ENCODE measurements around the gene C10orf71.

The C10orf71 gene

DNA sequence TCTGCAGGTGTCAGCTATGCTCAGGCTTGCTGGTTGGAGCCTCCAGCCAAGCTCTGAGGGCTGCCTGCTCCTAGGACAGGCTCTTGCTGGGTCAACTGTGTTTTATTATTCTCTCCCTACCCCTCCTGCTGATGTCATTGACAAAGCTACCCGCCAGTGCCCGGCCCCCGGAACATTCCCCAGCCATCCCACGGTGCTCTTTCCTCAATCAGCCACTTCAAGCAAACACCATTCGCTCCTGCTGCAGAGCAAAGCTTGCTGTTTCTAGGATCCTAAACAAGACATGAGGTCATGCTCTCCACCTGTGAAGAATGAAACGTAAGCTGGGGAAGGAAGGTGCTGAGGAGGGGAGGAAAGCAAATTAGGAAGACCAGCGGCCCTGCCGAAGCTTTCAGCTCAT lies 2.1 kb upstream of the C10orf71 start:
- no peak for DNase-seq

DNA sequence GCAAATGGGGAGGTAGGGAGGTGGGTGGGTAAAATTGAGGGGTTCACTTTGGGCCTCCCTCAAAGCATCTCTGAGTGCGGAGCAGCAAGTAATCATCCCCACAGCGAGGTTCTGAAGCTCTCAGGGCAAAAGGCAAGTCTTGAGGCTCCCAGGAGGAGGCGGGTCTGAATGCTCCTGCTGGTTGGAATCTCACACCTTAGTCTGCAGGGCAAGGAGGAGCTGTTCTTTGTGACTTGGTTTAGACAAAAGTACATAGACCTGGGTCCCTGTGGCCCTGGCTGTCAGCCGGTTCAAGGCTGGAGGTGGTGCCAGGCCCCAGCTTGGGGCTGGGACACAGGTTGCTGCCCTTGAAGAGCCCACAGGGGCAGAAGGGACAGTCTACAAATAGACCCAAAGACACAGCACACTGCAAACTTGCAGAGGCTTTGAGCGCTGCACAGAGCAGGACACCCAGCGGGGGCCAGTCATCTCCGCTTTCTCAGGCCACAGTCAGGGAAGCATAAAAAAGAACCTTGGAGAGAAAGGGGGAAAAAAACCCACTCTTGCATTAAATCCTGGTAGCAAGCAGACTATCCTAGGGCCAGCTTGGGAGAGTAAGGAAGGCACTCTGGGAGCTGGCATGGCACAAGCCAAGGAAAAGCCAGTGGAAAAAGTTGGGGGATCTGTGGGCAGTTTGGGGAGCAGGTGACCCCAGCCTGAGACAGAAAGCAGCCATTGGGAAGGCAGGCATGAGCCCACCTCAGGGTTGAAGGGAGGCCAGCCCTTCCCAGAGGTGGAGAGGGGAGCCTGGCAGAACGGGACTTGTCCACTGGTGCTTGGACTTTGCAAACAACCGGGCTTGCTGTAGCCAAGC lies 926 bp upstream of the C10orf71 start:
- DNase-seq: no peak

DNA sequence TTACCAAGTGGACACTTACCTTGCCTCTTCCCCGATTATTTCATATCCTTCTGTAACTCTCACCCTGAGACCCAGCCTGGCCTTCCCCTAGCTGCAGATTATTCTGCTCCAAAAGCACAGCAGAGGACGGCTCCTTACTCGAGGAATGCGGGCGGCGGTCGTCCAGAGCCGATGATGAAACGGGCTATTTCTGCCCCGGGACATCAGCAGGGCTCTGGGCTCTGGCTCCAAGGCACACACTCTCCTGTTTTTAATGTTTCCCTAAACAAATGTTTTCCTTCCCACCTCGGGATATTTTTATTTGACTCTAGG lies 343 bp upstream of the C10orf71 start:
- no peak for DNase-seq

DNA sequence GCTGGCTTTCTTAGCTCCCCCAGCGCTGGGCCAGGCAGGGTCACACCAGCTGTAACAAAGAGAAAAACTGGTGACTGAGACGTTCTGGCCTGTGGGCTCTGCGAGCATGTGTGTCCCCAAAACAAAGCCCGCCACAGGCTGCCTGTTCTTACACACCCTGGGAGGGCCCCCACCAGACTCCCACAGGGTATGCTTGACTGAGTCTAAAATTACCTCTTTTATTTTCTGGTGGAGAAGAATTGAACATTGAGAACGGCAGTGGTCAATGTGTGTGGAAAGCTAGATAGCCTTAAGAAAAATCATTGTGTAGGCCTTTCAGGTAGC lies 808 bp downstream of the C10orf71 start:
- no peak for DNase-seq

DNA sequence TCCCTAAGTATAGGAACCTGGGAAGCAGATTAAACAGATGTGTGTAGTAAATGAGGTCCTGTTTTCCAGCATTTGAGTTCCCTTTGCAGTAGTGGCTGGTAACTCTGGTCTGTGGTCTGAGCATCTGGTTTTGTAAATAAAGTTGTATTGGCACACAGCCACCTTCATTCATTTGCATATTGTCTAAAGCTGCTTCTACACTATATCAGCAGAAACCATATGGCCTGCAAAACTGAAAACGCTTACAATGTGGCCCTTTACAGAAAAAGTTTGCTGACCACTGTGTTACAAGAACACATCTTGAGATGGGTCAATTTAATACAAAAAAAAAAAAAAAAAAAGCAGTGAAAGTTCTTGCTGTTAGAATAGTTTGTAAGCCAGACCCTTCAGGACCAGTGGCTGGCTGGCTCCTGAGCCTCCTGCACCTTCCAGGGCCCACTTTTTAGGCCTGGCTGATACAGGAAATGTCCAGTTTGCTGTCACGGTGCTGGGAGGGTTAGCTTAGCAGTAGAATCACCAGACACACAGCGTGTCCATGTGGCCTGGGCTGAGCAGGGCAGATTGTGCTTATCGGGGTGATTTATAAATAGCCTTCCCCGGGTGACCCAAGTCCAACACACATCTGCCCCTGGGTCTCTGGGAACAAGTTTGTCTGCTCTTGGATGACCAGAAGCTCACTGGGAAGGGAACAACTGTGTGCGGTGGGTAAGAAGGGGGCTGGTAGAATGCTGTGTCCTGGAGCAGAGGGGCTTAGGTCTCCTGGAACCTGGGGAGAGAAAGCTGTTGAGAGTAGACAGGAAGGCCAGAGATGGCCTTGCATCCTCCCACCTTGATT lies 1.4 kb downstream of the C10orf71 start:
- DNase-seq: no peak

DNA sequence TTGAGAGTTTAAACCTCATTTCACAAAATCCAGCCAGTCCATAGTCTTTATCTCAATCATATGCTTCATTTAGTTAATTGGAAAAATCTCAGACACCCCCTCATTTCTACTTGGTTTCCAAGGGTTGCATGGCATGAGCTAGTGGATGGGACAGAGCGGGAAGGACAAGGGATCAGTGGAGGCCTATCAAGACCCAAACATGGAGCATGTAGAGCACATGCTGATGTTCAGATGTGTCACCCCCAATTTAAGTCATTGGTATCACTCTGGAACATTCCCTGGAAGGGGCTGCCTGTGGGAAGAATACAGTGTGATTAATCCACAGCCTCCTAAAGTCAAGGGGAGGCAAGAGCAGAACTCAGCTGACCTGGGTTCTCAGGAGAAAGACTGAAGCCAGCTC lies 2.3 kb downstream of the C10orf71 start:
- no peak for DNase-seq

DNA sequence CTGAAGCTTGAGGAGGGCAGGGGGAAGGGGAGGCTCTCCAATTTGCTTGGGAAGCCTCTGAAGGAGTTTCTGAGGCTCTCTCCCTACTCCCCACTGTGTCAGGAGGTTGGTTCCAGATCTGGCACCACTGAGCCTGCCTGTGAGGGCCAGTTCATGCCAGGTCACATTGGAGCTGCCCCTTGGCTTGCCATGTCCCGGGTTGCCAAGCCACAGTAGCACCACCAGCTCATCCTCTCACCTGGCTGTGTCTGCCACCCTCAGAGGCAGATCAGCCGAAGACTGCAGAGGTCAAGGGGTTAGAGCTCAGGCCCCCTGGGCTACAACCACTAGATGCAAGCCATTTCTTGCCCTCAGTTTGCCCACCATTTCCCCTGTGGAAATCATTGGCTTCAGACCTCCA lies 3.1 kb downstream of the C10orf71 start:
- DNase-seq: no peak

DNA sequence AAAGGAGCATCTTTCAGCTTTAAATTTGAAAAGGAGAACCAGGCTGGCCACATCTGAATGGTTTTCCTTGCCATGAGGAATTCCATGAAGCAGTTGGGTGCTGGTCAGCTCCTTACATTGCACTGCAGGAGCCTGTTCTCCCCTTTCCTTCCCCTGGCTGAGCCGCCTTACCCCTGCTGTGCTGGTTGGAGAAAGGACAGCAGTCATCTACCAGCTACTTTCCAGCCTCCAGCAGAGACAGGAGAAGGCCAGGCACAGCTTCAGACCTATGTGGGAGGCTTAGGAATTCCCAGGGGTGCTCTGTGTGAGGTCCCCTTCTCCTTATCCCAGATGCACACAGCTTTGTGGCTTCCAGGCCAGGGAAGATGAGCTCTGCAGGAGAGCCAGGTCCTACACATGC lies 4.7 kb downstream of the C10orf71 start:
- no peak for DNase-seq

DNA sequence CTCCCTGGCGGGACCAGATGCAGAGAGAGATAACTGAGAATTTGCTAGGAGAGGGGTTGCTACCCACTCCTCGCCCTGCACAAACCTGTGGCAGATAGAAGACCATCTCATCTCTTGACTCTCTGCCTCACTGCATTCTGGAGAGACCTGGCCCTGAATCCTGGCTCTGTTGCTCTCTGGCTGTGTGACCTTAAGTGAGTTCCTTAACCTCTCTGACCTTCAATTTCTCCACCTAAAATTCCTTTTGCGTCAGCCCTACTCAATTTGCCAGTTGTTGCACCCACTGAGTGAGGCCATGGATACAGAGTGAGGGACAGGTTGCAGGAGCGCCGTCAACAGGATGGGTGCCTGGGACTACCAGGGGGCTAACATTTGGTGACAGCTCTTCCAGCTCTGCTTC lies 5.2 kb downstream of the C10orf71 start:
- DNase-seq: no peak

DNA sequence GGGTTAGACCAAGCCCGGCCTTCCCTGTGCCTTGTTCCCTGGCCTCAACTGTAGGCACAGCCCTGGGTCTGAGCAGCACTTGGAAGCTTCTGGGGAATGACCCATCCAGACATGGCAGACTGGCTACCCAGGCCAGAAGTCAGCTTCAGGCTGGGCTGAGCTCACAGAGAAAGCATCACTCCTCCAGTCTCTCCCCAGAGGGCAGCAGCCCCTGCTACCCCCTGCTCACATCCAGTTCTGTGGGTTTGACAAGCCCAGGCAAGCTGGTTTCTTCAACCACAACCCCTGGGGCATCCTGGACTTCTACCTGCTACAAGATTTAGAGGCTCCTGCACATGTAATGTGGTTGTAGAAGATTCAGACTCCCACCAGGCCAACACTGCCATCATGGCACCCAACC lies 9.0 kb downstream of the C10orf71 start:
- no peak for DNase-seq

DNA sequence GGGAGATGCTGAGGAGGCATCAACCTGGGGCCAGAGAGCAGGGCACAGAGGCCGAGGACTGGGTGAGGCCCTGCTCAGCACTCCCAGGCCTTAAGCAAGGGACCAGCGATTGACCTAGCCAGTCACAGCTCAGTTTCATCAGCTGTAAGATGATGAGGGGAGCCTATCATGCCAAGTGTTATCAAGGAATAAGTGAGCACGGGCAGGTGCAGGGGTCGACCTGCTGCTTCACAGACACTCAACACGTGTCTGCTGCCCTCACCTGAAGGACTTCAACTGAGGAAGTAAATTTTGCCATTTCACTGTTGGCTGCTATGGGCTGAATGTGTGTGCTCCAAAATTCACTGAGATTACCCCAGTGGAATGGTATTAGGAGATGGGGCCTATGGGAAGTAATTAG lies 9.9 kb downstream of the C10orf71 start:
- DNase-seq: no peak

DNA sequence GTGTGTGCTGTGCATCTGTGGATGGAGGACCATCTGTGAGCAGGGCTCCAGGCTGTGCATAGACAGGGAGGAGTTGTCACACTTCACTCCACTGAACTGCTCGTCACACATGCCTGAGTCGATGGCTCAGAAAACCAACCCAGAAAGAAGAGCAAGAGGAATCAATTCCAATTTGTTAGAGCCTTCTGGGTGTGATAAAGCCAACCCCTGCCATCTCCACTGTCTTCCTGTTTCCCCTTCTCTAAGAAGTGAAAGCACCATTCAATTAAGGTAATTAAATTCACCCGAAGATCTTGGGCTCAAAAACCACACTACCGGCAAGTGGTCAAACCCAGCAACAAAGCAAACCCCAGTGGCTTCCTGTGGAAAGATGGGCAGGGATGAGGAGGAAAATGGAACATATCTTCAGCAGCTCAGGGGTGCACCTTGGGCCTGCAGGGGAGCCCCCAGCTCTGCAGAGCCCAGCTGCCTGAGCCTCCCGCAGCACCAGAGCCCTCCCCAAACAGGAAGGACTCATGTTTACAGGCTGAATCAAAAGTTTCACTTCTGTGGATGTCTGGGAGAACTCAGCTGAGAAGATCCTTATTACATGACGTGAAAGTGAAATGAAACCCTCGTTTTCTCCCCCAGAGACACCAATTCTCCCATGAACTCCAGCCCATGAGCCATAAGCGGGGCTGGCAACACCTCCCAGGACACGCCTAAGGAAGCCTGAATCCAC lies 10.9 kb downstream of the C10orf71 start:
- DNase-seq: no peak

DNA sequence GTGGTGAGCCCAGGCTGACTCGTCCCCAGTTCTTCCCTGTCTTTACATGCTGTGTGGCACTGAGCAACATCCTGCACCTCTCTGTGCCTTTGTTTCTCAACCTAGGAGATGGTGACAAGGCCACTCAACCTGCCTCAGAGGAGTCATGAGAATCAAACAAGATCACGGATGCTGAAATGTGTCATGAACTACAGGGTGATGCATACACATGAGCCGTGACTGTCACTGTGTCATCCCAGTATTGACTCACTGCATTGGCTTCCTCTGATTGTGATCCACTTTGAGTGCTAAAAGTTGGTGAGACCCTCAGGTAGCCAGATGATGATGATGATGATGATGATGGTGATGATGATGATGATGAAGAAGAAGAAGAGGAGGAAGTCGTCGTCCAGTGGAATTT lies 11.5 kb downstream of the C10orf71 start:
- no peak for DNase-seq

DNA sequence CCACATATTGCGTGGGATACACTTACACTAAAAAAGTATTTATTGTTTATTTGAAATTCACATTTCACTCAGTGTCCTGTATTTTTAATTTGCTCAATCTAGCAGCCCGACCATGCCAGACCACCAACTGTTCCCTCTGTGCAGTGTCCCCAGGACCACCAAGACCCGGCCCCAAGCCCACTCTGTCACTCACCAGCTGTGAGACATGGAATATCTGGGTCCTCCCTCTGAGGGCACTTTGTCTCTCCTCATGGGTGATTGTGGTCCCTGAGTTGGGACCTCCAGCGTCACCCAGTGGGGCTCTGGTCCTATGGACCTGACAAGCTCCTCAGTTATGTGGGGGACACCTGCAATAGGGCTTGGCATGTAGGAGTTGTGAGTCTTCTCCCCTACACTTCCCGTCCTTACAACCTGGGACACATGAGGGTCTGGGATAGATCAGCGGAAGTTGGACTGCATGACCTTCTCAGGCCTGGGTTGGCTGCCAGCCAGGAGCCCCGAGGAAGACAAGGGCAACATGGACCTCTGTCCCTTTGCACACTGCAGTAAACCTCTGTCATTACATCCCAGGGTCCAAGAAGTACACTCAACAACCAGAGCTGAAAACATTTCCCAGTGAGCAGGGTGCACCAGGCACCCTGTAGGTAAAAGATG lies 12.1 kb downstream of the C10orf71 start:
- no peak for DNase-seq

DNA sequence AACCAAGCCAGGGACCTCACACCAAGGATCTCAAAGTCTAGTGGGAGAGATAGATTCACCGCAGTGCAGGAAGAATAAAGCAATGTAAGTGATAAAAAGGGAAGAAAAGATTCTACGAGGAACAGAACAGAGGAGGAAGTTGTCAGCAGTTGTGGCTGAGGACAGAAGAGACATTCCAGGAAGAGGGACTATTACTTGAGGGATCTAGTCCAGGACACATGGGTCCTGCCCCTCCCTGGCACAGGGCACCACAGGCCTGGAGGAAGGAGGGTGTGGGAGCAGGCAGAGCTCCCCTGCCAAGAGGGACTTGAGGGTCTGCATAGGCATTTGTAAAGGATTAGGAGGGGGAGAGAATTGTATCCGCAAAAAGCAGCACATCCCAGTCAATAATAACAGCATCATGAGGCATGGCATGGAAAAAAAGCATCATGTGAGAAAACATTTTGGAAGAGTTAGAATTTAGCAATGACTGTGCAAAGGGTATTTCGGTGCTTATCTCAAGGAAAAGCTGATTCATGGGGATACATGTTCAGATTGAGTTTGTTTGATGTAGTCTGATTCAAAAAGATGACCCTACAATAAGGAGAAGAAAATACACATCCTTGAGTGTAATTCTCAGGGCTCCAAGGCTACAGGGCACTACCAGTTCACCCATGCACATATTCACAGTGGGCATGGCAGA lies 12.7 kb downstream of the C10orf71 start:
- DNase-seq: no peak

DNA sequence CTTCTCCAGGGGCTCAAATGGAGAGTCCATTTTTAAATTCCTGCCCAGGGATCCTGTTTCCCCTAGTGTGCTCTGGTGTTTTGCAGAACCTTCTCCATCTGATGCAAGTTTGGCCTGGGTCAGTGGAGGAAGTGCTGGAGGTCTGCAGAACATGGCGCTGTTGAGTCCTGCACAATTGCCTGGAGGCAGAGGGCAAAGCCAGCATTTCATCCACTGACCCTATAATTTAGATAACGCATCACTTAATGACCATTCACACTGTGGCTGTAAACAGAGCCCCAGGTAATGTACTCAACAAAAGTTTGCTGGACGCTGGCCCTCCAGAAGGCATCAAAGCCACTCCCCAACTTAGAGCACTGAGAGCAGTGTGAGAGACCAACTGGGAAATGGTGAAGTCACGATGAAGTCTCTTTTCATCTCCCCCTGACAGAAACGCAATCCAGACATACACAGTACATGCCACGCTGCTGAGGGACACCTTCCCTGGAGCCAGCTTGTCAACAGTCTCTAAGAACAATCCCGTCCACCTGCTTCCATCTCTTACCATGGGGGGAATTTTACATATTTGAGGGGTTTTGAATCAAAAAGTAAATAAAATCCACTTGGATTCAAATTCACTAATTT lies 13.4 kb downstream of the C10orf71 start:
- no peak for DNase-seq

DNA sequence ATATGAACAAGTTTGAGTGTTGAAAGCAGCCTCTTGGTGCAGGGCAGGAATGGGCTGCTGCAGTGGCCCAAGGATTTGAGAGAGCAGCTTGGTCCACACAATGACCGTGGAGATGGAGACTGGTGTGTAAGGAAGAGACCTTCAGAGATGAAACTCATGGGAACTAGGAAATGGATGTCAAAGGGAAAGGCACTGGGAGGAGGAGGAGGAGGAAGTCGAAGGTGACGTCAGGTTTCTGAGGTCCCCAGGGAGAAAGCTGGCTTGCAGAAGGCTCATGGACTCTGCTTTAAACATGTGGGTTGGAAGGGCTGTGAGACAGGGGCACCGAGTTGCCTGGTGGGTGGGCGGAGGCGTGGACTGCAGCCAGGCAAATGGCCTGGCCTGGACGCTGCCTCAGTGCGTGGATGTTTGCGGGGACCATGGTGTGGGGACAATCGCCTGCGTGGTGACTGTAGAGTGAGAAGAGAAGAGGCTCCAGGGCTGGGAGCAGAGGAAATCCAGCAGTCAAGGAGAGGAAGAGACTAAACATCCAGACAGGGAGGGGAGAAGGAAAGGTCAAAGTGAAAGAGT lies 14.6 kb downstream of the C10orf71 start:
- no peak for DNase-seq

DNA sequence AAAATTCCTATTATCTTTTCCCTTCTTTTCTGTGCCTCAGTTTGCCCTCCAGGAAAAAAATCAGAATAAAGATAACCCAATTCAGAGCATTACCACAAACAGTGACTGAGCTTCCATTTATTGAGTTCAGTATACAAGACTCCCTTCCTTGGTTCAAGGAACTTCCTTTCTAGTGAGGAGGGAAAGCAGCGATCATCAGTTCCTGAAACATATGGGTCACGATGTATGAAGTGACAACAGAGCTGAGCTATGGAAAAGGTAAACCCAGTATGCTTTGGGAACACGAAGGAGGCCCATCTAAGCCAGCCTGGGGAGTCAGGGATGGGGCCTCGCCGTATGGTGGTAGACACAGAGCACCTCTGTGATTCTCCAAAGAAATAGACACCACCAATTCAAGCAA lies 15.8 kb downstream of the C10orf71 start:
- no peak for DNase-seq

DNA sequence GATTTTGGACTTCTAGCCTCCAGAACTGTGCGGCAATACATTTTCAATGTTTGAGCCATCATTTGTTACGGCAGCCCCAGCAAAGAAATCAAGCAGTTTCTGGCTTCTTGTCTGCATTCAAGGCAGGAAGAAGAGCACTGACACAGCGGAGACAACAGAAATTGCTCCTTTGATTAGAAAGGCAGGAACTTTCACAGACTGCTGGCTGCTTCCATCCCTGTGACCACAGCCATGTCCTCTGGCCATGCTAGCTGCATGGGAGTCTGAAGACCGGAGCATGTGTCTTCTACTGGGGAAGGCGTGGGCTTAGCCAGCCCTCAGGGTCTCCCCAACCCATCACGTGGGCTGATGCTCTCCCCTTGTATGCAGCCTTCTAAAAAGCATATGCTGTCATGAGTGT lies 19.1 kb downstream of the C10orf71 start:
- no peak for DNase-seq

DNA sequence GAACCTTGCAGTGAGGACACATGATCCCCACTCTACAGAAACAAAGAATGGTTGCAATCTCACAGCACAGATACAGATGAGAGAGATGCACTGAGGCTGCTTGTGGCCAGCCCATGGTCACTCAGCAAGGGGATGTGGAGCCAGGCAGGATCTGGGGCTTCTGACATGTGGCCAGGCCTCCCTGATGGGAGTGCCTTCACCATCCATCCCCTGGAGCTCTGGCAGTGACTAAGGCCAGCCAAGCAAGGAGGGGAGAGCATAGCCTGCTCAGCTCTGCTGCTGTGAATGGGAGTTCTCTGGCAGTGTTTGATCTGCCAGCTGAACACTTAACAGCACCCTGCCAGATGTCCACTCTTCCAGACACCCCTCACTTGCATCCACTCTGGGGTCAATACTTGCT lies 19.8 kb downstream of the C10orf71 start:
- no peak for DNase-seq

DNA sequence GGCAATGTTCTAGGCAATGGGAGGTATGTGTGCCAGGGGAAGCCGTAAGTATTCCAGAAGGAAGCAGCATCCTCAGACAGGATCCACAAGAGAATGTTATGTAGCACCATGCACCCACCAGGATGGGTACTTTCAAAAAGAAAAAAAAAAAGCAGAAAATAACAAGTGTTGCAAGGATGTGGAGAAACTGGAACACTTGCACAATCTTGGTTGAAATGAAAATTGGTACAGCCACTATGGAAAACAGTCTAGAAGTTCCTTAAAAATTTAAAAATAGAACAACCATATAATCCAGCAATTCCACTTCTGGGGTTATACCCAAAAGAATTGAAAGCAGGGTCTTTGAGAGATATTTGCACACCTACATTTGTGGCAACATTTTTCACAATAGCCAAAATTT lies 20.2 kb downstream of the C10orf71 start:
- no peak for DNase-seq

DNA sequence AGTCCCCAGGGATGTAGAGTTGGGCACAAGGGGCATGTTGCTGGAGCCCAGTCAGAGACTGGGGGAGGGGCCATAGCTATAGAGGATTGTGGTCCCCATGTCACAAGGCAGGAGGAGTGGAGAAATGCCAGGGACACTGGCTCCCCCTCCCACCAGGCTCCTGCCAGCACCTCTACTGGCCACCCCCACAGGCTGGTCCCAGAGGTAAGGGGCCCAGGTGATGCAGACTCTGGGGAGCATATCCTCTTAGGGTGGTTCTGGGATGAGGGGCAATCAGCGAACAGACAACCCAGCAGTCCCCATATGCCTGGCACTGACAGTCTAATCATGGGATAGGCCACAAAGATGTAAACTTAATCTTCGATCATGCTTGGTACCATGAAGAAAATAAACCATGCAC lies 21.2 kb downstream of the C10orf71 start:
- DNase-seq: no peak
